HepG2 (cell line): ENCODE measurements around the gene COG4. TPM values are rescaled to one million over a fixed set of nuclear protein-coding genes. Genes with fewer than 3 reads are reported as not detected.

Experiments used
- ARID5B ChIP-seq: IDR thresholded peaks from 2 replicates; pipeline ENCODE4 v1.4.0; 2020; ENCODE audit warnings: mild to moderate bottlenecking, missing genetic modification reagents
- CEBPB ChIP-seq: IDR thresholded peaks from 2 replicates; pipeline ENCODE4 v1.6.1; 2011; ENCODE audit warnings: low read depth, low read length, improper control_type of control experiment, borderline replicate concordance
- CERS6 ChIP-seq: sonication (generic); formaldehyde crosslinking; IDR thresholded peaks from 2 replicates; pipeline ENCODE4 v1.5.0; 2020; ENCODE audit warnings: missing genetic modification reagents
- DRAP1 ChIP-seq: IDR thresholded peaks from 2 replicates; pipeline ENCODE4 v1.6.1; 2016; ENCODE audit warnings: missing genetic modification reagents, missing compliant biosample characterization
- HNF4G ChIP-seq, 2 experiments: sonication (generic) in 1 of 2; formaldehyde crosslinking in 1 of 2; IDR thresholded peaks; 2 replicates each; pipeline versions ENCODE4 v1.4.0 to v1.6.1; 2011 to 2020; ENCODE audit warnings: borderline replicate concordance in 2 of 2, low read depth in 2 of 2, mild to moderate bottlenecking in 2 of 2, low read length in 1 of 2, missing genetic modification reagents in 1 of 2, moderate library complexity in 1 of 2
- HOXA5 ChIP-seq: sonication (generic); formaldehyde crosslinking; IDR thresholded peaks from 2 replicates; pipeline ENCODE4 v1.4.0; 2020; ENCODE audit warnings: missing genetic modification reagents
- IRX3 ChIP-seq: sonication (generic); formaldehyde crosslinking; IDR thresholded peaks from 2 replicates; pipeline ENCODE4 v1.8.1; 2023; ENCODE audit warnings: mild to moderate bottlenecking, low read depth, missing genetic modification reagents, borderline replicate concordance
- KDM4B ChIP-seq: sonication (generic); formaldehyde crosslinking; IDR thresholded peaks from 2 replicates; pipeline ENCODE4 v1.4.0; 2020; ENCODE audit warnings: missing genetic modification reagents
- MAF1 ChIP-seq: sonication (generic); formaldehyde crosslinking; IDR thresholded peaks from 2 replicates; pipeline ENCODE4 v1.5.0; 2020; ENCODE audit warnings: missing genetic modification reagents, borderline replicate concordance
- PHF21A ChIP-seq: sonication (generic); formaldehyde crosslinking; IDR thresholded peaks from 2 replicates; pipeline ENCODE4 v1.5.0; 2020; ENCODE audit warnings: mild to moderate bottlenecking, missing genetic modification reagents
- PLSCR1 ChIP-seq: sonication (generic); formaldehyde crosslinking; IDR thresholded peaks from 2 replicates; pipeline ENCODE4 v1.5.0; 2020; ENCODE audit warnings: missing genetic modification reagents, mild to moderate bottlenecking, borderline replicate concordance
- SAP130 ChIP-seq: IDR thresholded peaks from 2 replicates; pipeline ENCODE4 v1.6.1; 2016; ENCODE audit warnings: low read depth
- SNRNP70 ChIP-seq: fragments of 200-400 bp; formaldehyde crosslinking; IDR thresholded peaks from 2 replicates; pipeline ENCODE4 v1.6.1; 2017; ENCODE audit warnings: mild to moderate bottlenecking, low read depth, low read length, moderate library complexity
- THAP8 ChIP-seq: sonication (generic); formaldehyde crosslinking; IDR thresholded peaks from 2 replicates; pipeline ENCODE4 v1.5.1; 2020; ENCODE audit warnings: missing genetic modification reagents, mild to moderate bottlenecking, borderline replicate concordance
- ZKSCAN1 ChIP-seq: fragments of 150-350 bp; IDR thresholded peaks from 2 replicates; pipeline ENCODE4 v1.6.1; 2014; ENCODE audit warnings: low read length
- ZNF12 ChIP-seq: sonication (generic); formaldehyde crosslinking; IDR thresholded peaks from 2 replicates; pipeline ENCODE4 v1.5.0; 2020; ENCODE audit warnings: missing genetic modification reagents
- ZNF282 ChIP-seq: fragments of 450-650 bp; IDR thresholded peaks from 2 replicates; pipeline ENCODE4 v1.6.1; 2018; ENCODE audit not compliant: partially characterized antibody
- ZNF383 ChIP-seq: sonication (generic); formaldehyde crosslinking; IDR thresholded peaks from 2 replicates; pipeline ENCODE4 v1.4.0; 2020; ENCODE audit warnings: missing genetic modification reagents, mild to moderate bottlenecking, borderline replicate concordance
- ZNF780A ChIP-seq: sonication (generic); formaldehyde crosslinking; IDR thresholded peaks from 2 replicates; pipeline ENCODE4 v1.8.0; 2022; ENCODE audit warnings: mild to moderate bottlenecking, missing genetic modification reagents, moderate library complexity
- ZUFSP ChIP-seq: sonication (generic); formaldehyde crosslinking; IDR thresholded peaks from 2 replicates; pipeline ENCODE4 v1.9.0; 2021; ENCODE audit warnings: missing genetic modification reagents, mild to moderate bottlenecking, borderline replicate concordance
- polyA plus RNA-seq, 8 experiments: library from polyadenylated mRNA; depleted of rRNA in 3 of 8; stranded (reverse) in 7 of 8; unstranded in 1 of 8; fragments of >200 nt; fragmentation: Illumina TruSeq in 4 of 8; extraction: Trizol in 4 of 8; gene quantifications; 2 replicates each; pipeline versions ENCODE4 v1.2.1 to v1.2.3, GENCODE V29; 2011 to 2016; ENCODE audit warnings: low read depth in 4 of 8, missing spikeins in 1 of 8, mixed read lengths in 1 of 8; ENCODE audit not compliant: insufficient read depth in 1 of 8
- total RNA-seq, 5 experiments: library from RNA; depleted of rRNA; stranded (reverse); fragments of >200 nt; fragmentation: Illumina TruSeq; extraction: Trizol; gene quantifications; 2 replicates each; pipeline ENCODE4 v1.2.3, GENCODE V29; 2016; ENCODE audit warnings: low read depth in 1 of 5

COG4 gene
- total and polyA plus RNA-seq, 2 of the 13 experiments (the other 11 are each of a cell fraction or from before 2014, with no cell fraction given): 51.1 to 73.8 TPM

- TF ChIP-seq THAP8 (CRISPR knock-in tag): no peak; the same call in 1 of the 2 replicates
- no peak for TF ChIP-seq ZNF383 (CRISPR knock-in tag)
- no peak for TF ChIP-seq SNRNP70
- no peak for TF ChIP-seq ZUFSP (CRISPR knock-in tag)
- no peak for TF ChIP-seq ZNF780A (CRISPR knock-in tag)
- TF ChIP-seq IRX3: peak; percentile 80; the same call in 1 of the 2 replicates
- TF ChIP-seq ZNF12 (CRISPR knock-in tag): no peak
- 0 out of 2 replicates have a peak, but pooled peaks have one; percentile 51 for TF ChIP-seq DRAP1 (CRISPR knock-in tag)
- TF ChIP-seq SAP130 (CRISPR knock-in tag): peak; percentile 64
- TF ChIP-seq ZKSCAN1: no peak
- TF ChIP-seq MAF1: peak; percentile 92
- peak; percentile 60; the same call in 1 of the 2 replicates for TF ChIP-seq ARID5B (CRISPR knock-in tag)
- TF ChIP-seq PHF21A (CRISPR knock-in tag): peak; percentile 74
- no peak for TF ChIP-seq CEBPB
- TF ChIP-seq CERS6 (CRISPR knock-in tag): peak; percentile 70; the same call in 1 of the 2 replicates
- no peak for TF ChIP-seq PLSCR1 (CRISPR knock-in tag)
- TF ChIP-seq ZNF282: no peak
- peak; percentile 75; the same call in 1 of the 2 replicates for TF ChIP-seq KDM4B (CRISPR knock-in tag)
- TF ChIP-seq HNF4G (IDR thresholded peaks at IDR 0.05; ENCODE audit: borderline replicate concordance, low read depth, low read length): no peak
- TF ChIP-seq HNF4G (CRISPR knock-in tag; IDR thresholded peaks at IDR 0.05; ENCODE audit: borderline replicate concordance, low read depth): peak; percentile 84
- TF ChIP-seq HOXA5 (CRISPR knock-in tag): peak; percentile 97
Observed at GRCh38 chr16:70454222-70455034, 68.9 kb downstream of the COG4 start, which contains the start of gene FCSK (continued).
